NCI-H1417 (cell line): Measurements from ENCODE around the gene VPS4B.

Experiments
- DNase-seq, 3 experiments: peaks; one replicate each; lab custom pipeline; 2025; lab: John Stamatoyannopoulos, UW

VPS4B gene

DNA sequence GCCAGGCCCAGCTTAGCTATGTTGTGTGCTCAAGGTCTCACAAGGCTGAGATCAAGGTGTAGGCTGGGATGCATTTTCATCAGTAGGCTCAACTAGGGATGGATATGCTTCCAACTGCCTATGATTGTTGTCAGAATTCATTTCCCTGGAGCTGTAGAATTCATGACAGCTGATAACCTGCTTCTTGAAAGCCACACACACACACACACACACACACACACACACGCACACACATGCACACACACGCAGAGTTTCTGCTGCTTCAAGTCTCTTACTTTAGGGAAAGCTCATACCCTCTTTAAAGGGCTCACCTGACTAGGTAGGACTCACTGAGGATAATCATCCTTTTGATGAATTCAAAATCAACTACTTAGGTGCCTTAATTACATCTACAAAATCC is 8.2 kb upstream of the VPS4B start:
- DNase-seq: no peak

DNA sequence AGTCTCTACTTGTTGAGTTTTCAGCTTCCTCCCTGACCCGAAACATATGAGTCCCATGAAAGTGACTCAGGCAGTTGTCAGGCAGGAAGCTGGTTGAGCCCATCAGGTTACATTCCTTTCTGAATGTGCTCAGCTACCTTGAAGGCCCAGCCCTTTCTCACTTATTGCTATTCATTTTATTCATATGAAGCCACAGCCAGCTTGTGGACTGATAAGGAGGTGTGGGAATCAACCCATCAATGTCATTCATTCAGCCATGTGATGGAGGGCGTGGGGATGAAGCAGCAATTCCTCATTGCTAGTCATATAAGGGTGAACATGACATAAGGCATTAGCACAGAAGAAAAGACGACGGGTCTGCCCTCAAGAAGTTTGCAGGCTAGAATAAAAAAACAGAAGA is 5.3 kb upstream of the VPS4B start:
- no peak for DNase-seq

DNA sequence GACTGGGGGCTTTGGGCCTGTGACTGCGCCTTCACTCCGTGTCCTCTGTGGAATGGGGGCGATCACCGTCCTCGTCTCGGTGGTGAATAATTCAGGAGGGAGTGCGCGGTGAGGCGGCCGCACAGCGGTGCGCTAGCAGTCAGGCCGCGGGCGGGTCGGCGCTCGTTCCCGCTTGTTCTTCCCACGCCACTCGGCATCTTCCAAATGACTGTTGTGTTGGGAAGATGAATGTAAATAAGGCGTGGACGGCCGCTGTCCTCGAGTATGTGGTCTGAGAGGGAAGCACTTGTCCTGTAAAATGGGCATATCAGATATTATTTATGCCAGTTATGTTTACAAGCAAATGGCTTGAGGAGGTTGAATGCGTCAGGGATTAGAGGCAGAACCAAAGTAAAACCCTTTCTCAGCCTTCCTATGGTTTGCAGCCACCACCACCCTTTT is 608 bp upstream of the VPS4B start:
- peak in 1 of 3 experiments; percentile 72 for DNase-seq

DNA sequence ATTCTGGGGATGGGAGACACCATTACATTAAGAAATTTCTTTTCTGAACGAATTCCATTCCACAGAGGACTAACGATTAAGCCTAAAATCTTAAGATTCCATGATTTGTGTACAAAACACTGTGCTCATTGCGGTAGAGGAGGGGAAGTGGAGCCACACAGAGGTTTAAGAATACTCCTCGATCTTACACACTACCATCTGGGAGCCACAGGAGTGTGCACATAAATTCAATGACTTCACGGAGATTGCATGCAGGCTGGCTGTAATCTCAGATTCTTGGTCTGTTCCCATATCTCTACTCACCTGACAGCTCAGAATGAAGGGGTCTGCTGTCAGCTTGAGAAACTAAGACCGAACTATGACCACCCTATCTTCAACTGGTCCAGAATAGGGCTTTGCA is 762 bp downstream of the VPS4B start:
- DNase-seq: no peak

DNA sequence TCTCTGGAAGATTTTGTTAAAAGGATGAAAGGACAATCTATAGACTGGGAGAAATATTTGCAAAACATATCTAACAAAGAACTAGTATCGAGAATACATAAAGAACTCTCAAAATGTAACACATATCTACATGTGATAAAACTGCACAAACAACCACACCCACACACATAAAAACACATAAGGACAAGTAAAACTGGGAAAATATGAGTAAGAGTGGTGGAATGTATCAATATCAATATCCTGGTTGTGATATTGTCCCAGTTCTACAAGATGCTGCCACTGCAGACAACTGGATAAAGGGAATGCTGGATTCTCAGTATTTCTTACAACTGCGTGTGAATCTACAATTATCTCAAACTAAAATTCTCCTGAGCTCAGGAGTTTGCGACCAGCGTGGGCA is 9.3 kb downstream of the VPS4B start:
- DNase-seq: no peak

DNA sequence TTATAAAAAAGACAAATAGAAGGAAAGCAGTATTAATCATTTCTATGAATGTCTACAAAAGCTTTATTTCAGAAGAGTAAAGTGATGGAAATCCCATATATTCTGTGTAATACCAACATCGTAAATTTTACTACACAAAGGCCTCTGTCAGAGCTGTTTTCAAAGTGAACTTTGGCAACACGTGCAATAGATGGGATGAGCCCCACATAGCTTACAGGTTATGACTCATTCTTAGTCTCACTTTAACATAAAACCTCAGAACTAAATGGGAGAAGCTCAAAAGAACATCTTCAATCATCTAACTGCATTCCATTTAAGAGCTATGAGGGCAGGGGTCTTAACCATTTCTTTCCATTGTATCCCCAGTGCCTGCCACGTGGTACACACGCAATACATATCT is 11.5 kb downstream of the VPS4B start:
- no peak for DNase-seq

DNA sequence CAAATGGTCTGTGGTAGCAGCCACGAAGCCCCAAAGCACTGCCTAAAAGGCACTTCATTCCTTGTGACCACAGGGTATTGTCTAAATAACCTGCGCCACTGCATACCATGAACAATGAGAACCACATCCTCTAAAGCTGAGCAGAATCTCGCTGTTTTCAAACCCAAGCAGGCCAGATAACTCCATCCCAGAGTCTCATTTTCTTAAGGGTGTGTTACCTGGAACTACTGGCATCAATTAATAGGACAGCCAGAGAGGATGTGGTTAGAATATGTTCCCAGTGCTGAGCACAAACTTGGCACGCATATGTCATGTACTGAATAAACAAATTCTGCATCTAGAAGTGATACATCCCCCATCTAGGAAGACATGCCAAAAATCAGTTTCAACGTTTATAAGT is 13.0 kb downstream of the VPS4B start:
- DNase-seq: no peak

DNA sequence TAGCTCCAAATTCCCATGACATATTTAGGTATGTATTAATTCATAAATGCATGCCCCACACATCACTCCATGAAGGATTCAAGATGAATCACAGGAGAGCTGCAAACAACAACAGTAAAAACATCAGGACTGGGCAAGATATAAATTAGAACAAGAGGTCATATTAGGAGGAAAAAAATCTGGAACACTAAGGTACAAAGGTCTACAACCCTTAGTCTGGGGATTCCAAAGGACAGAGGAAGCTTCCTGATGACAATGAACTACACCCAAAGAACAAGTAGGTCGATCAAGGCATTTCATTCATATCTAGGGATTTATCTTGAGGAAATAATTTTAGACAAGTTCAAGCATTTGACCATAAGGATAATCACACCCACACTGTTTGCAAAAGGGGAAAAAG is 14.5 kb downstream of the VPS4B start:
- no peak for DNase-seq

DNA sequence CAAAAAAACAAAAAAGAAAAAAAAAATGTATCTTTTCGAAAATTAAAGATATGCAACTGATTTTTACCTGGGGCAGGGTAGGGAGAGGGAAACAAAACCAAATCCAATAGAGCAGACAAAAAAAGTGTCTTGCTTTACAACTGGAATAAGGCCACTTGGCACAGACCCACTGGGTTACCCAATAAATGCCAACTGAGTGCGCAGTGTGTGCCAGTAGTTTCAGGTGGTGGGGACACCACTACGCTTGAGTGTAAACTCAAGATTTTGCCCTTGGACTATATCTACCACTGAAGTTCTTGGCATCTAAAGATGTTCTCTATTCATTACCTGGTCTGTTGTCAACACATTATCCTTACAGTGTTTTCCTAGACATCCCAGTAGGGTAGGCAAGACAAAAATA is 16.3 kb downstream of the VPS4B start:
- DNase-seq: no peak

DNA sequence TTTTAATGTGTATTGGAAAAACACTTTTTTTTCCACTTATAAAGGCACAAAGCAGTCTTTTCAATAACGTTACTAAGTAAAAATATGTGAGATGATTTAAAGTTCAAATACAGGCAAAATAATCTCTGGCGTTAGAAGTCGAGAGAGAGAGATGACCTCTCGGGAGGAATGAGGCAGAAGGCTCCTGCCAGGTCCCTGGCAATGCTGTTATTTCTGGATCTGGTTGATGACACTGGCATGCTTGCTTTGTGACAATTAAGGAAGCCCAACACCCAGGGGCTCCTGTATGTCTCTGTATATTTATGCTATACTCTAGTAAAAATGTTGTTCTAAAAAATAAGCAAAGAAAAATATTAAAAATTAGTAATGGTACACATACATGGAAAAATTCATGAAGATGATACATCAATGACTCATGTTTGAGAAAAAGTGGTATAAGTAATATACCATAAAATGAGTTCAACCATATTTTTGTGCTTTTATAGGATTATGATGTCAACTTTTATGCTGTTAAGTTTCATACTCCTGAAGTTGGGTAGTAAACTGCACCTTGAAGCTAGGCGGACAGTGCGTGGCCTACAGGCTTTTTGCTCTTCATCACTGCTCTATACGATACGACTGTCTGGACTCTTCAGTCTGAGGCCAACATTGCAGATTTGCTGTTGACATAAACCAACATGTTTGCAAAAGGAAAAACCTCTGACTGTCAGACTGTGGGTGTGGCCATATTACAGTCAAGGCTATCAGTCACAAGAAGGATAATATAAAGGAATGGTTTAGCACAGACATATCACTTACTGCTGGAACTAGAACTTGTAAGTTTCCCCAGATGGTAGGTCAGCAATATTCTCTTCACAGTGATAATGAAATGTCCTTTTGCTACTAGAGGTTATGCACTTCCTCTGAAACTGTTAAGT is 19.8 kb downstream of the VPS4B start:
- DNase-seq: no peak

DNA sequence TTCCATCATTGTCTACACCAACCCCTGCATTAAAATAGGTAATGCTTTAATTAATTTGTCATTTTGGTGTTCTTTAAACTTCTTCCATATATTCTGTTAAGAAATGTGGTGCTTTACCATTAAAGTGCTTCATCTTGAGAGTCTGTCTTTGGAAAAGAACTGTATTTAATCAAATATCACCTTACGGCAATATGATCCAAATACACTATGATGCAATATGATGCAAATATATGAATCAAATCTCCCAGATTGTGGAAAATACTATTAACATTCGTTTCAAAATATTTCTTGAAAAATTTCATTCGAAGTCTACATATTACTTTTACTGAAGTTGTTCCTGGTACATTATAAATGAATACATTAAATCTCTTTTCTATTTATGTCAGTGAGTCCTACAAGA is 23.0 kb downstream of the VPS4B start:
- no peak for DNase-seq

DNA sequence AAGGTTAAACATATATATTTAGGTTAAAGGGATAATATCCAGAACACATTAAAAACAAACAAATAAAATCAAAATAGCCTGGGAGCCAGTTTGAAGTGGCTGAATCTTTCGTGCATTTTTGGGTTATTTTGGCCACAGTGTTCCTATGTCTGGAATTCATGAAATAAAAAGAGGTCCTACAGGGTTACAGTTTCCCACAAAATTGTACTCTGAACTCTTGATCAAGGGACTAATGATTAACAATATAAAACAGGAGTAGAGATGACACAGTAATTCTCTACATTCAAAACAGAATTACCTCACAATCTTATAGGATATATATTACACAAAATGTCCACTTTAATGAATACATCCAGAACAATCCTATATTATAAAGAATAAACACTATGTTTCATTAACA is 24.9 kb downstream of the VPS4B start:
- no peak for DNase-seq

DNA sequence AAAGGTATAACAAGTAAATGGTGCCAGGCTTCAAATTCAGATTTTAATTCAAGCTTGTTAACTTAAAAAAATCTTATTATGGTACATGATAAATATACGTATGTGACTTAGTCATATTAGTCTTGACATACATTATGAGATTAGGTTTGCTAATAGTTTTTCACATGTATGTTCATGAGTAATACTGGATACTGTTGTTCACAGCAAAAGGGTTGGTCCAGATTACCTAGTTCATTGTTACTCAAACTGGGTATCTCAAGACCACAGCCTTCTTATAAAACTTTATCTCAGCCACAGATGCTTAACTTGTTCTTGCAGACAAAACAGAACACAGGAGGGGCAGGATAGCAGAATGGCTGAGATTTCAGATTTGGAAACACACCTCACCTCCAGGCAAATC is 26.8 kb downstream of the VPS4B start:
- no peak for DNase-seq

DNA sequence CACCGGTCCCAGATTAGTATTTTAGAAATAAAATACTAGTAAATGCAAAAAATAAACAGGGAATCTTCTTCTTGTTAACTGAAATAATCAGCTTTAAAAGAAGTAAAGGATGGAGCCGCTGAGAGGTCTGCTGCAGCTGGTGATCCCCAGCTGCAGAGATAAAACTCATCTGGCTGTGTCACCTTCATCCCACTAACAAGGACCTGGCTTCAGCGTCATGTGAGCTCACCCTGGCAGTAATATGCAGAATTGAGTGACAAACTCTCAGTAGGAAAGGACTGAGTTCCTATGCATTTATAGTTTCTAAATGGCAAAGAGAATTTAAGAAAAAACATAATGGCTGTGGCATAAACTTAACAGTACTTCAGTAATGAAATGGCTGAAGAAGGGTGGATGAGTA is 27.3 kb downstream of the VPS4B start:
- no peak for DNase-seq

DNA sequence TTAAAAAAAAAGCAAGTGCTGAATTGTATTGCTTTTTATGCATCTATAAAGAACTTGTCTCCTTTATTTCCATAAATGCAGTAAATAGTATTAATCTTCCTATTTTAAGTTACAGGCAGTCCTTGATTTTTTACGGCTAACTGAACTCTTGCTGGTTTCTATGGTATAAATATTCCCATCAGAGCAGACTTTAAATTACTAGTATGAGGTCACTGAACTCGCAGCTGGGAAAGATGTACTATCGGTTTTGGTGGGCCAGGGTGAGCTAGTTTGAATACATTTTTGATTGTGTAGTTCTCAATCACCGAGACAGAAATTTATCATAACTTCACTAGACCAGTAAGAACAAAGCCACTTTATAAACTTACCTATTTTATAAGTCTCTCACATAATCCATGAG is 34.4 kb downstream of the VPS4B start:
- DNase-seq: no peak

DNA sequence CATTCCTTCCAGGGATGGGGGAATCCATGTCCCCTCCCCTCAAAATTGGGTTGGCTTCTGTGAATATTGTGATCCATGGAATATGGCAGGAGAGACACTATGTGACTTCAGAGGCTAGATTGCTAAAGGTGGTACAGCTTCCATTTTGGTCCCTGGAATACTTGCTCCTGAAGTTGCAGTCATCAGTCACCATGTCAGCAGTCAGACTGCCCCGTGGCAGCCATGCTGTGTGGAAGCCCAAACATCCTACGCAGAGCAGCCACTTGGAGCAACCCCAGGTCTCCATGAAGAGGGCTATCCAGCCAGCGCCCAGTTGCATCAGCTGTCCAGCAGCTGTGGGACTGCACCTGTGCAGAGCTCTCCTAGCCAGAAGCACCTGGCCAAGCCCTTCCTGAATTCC is 39.4 kb downstream of the VPS4B start:
- DNase-seq: no peak

DNA sequence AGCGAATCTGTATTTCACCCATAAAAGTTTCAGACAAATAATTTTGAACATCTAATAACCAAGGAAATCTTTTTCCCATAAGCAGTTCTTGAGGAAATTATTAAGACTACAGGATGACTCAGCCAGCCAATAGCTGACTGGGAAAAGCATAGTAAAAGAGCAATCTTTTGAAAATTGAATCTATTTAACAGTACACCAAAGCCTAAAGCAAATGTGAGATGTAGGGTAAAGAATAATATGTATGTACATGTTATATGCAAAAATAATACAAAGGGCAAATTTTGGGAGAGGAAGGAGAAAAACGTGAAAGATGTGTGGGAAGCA is 42.7 kb downstream of the VPS4B start:
- no peak for DNase-seq

DNA sequence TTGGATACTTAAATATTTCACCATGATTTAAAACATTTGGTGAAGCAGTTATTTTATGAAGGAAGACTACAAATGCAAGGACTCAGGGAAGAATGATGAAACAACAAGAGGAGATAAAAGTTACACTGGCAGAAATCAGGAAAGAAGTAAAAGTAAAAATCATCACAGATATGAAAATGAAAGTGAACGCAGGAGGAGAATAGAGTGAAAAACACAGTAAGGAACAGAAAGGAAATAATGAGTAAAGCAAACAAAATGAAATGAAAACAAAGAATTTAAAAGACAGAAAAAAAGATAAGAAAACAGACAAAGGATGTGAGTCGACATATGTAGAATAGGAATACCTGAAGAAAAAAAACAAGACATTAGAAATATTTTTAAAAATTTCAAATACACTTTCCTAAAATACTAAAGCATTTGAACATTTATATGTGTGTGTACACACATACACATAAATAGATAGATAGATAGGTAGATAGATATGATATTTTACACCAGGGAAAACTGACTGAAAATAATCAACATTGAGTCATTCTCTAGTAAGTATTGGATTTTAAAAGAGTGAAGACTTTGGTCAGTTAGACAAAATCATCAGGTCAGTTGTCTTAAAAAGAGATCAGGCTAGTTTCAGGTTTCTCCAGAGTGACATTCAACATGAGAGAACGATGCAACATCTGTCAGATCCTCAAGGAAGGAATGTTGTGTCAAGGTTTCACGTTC is 43.2 kb downstream of the VPS4B start:
- DNase-seq: no peak

DNA sequence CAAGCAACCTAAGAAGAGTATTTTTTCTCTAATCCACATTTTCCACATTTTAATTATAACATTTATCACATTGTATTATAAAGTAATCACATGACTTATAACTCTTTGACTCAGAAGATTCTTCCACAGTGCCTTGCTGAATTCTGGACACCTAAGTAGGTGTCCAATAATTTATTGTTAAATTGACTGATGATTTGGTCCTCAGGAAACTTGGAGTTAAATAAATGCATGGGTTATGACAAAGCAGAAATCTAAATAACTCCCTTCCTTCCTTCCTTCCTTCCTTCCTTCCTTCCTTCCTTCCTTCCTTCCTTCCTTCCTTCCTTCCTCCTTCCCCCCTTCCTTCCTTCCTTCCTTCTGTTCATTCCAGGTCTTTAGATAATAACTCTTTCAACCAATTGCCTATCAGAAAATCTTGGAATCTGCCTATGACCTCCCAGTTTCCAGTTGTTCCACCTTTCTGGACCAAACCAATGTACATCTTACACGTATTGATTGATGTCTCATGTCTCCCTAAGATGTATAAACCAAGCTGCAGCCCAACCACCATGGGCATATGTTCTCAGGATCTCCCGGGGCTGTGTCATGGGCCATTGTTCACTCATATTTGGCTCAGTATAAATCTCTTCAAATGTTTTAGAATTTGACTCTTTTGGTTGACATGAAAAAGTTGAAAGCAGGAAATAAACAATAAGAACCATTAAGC is 44.8 kb downstream of the VPS4B start:
- DNase-seq: no peak

DNA sequence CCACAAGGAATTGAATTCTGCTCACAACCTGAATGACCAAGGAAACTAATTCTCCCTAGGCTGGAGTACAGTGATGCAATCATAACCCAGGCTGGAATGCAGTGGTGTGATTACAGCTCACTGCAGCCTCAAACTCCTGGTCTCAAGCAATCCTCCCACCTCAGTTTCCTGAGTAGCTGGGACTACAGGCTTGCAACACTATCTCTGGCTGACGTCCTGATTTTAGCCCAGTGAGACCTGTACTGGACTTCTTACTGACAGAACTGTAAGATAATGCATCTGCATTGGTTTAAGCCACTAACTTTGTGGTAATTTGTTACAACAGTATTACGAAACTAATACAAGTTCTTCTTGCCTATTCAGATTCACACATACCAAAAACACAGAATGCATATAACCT is 45.7 kb downstream of the VPS4B start:
- DNase-seq: no peak

DNA sequence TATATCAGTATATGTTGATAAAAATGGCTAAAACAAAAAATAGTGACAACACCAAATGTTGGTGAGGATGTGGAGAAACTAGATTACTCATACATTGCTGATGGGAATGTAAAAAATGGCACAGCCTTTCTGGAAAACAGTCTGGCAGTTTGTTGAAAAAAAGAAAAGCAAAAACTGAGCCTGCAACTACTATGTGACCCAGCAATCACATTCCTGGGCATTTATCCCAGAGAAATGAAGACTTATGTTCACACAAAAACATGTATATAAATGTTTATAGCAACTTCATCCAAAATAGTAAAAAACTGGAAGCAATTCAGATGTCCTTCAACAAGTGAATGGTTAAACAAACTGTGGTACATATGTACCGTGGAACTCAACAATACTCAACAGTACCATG is 47.7 kb downstream of the VPS4B start:
- DNase-seq: no peak

DNA sequence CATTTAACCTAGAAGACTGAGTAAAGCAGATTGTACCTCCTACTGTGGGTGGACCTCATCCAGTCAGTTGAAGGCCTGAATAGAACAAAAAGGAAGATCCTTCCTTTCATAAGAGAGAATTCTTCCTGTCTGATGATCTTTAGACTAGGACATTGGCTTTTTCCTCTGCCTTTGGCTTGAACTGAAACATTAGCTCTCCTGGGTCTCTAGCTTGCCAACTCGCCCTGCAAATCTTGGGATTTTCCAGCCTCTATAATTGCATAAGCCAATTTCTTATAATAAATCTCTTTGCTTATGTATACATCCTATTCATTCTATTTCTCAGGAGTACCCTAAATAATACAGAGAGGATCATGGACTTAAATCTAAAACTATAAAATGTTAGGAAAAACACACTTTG is 49.1 kb downstream of the VPS4B start:
- DNase-seq: no peak

DNA sequence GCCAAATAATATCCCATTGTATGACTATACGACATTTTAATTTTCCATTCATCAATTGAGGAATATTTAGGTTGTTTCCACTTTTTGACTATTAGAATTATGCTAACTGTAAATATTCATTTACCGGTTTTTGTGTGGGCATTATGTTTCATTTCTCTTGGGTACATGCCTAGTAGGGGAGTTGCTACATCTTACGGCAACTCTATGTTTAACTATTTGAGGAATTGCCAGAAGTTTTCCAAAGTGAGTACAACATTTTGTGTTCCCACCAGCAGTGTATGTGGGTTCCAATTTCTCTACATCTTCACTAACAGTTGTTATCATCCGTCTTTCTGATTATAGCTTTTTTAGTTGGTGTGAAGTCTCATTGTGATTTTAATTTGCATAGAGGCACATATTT is 53.7 kb downstream of the VPS4B start:
- no peak for DNase-seq
